HCT116 (cell line): ENCODE results near the gene PLA2G2F. TPM values are rescaled to one million over a fixed set of nuclear protein-coding genes. Genes with fewer than 3 reads are reported as not detected.

Source experiments
- ATAC-seq: fragments of 200-7000 bp; cut with Tn5 transposase; 2 replicates; pipeline ENCODE4 v1.9.1; 2020; ENCODE audit warnings: mild to moderate bottlenecking, moderate library complexity
- BruUV-seq: library from RNA; stranded (reverse); fragments of 400-500 nt; replicated peaks from 2 replicates; lab custom pipeline; 2021; lab: Mats Ljungman, UMichigan
- CTCF ChIA-PET: fragments of 300-600 bp; sonication (Branson Sonifier 250); formaldehyde crosslinking; loops from one replicate; lab custom pipeline; 2021; ENCODE audit warnings: antibody characterized with exemption; lab: Charles Lee
- POLR2A ChIA-PET: fragments of 300-600, 350-600 bp; sonication (Branson Sonifier 250); formaldehyde crosslinking; loops from one replicate; lab custom pipeline; 2021; ENCODE audit warnings: antibody characterized with exemption; lab: Charles Lee
- RAD21 ChIA-PET, 2 experiments: fragments of 300-600 bp; sonication (Branson Sonifier 250); formaldehyde crosslinking; loops; one replicate each; lab custom pipeline; 2023; ENCODE audit warnings: low total read pairs in 2 of 2; ENCODE audit not compliant: uncharacterized antibody in 2 of 2, unreplicated experiment in 2 of 2, low non-redundant PET in 1 of 2; lab: Charles Lee
- DNase-seq: peaks from one replicate; pipeline ENCODE4 v3.0.0-alpha.2; 2010; ENCODE audit warnings: low read depth, low spot score
- H2AFZ ChIP-seq: fragments of 200-600 bp; shearing (Covaris generic), sonication (generic); 2 replicates; pipeline ENCODE4 v1.6.1; 2017; ENCODE audit warnings: low read depth, mixed run types, mixed read lengths, antibody characterized with exemption, low read length; ENCODE audit not compliant: poor library complexity, severe bottlenecking
- H3K27ac ChIP-seq: 2 replicates; pipeline ENCODE4 v1.5.1; 2012; ENCODE audit warnings: low read depth, low read length
- H3K27me3 ChIP-seq: fragments of 200-600 bp; sonication (generic); 2 replicates; pipeline ENCODE4 v1.6.1; 2016; ENCODE audit warnings: mixed run types, low read length, mixed read lengths; ENCODE audit not compliant: insufficient read depth
- H3K36me3 ChIP-seq, 2 experiments: fragments of 200-500 bp in 1 of 2; fragments of 200-600 bp in 1 of 2; sonication (Bioruptor generic) in 1 of 2; sonication (generic) in 1 of 2; 2 replicates each; pipeline versions ENCODE4 v1.5.1 to v1.6.1; 2014 to 2016; ENCODE audit warnings: low read length in 2 of 2, inconsistent platforms in 1 of 2, mixed read lengths in 1 of 2, mixed run types in 1 of 2; ENCODE audit not compliant: insufficient read depth in 2 of 2, control insufficient read depth in 1 of 2
- H3K4me1 ChIP-seq, 2 experiments: fragments of 200-600 bp in 1 of 2; sonication (generic) in 1 of 2; 2 replicates each; pipeline versions ENCODE4 v1.5.1 to v1.6.1; 2012 to 2017; ENCODE audit warnings: low read length in 2 of 2, inconsistent platforms in 1 of 2, mild to moderate bottlenecking in 1 of 2, mixed read lengths in 1 of 2, mixed run types in 1 of 2, moderate library complexity in 1 of 2; ENCODE audit not compliant: insufficient read depth in 2 of 2, control insufficient read depth in 1 of 2
- H3K4me2 ChIP-seq: fragments of 200-600 bp; sonication (generic); 2 replicates; pipeline ENCODE4 v1.6.1; 2017; ENCODE audit warnings: mixed run types, low read length, mixed read lengths
- H3K4me3 ChIP-seq, 2 experiments: fragments of 200-600 bp in 1 of 2; sonication (generic) in 1 of 2; replicated peaks in 1 of 2; 2 replicates each; pipeline ENCODE4 v1.5.1; 2011 to 2016; ENCODE audit warnings: low read length in 2 of 2, control low read depth in 1 of 2, low read depth in 1 of 2, mild to moderate bottlenecking in 1 of 2, mixed read lengths in 1 of 2, mixed run types in 1 of 2
- H3K79me2 ChIP-seq: fragments of 200-600 bp; sonication (generic); 2 replicates; pipeline ENCODE4 v1.6.1; 2017; ENCODE audit warnings: mild to moderate bottlenecking, mixed run types, low read length, moderate library complexity, mixed read lengths; ENCODE audit not compliant: insufficient read depth
- H3K9ac ChIP-seq: fragments of 200-600 bp; sonication (generic); 2 replicates; pipeline ENCODE4 v1.6.1; 2016; ENCODE audit warnings: low read length, mixed read lengths
- H3K9me2 ChIP-seq: fragments of 200-600 bp; sonication (generic), shearing (Covaris generic); 2 replicates; pipeline ENCODE4 v1.6.1; 2017; ENCODE audit warnings: mixed run types, mild to moderate bottlenecking, moderate library complexity; ENCODE audit not compliant: insufficient read depth
- H3K9me3 ChIP-seq, 2 experiments: fragments of 200-500 bp in 1 of 2; fragments of 200-600 bp in 1 of 2; sonication (Bioruptor generic) in 1 of 2; sonication (generic) in 1 of 2; 2 replicates each; pipeline ENCODE4 v1.6.1; 2014 to 2017; ENCODE audit warnings: low read length in 2 of 2, mixed read lengths in 2 of 2, inconsistent platforms in 1 of 2, low read depth in 1 of 2, mild to moderate bottlenecking in 1 of 2, mixed run types in 1 of 2, moderate library complexity in 1 of 2; ENCODE audit not compliant: control insufficient read depth in 1 of 2, insufficient read depth in 1 of 2
- H4K20me1 ChIP-seq: fragments of 200-600 bp; sonication (generic), shearing (Covaris generic); 2 replicates; pipeline ENCODE4 v1.6.1; 2017; ENCODE audit warnings: mixed run types, mild to moderate bottlenecking, moderate library complexity; ENCODE audit not compliant: insufficient read depth
- ATF3 ChIP-seq: IDR thresholded peaks from 2 replicates; pipeline ENCODE4 v1.6.1; 2012
- CBX3 ChIP-seq: IDR thresholded peaks from 2 replicates; pipeline ENCODE4 v1.6.1; 2012; ENCODE audit warnings: low read depth
- CEBPB ChIP-seq: IDR thresholded peaks from 2 replicates; pipeline ENCODE4 v1.6.1; 2012; ENCODE audit warnings: low read depth
- EGR1 ChIP-seq: IDR thresholded peaks from 2 replicates; pipeline ENCODE4 v1.6.1; 2012; ENCODE audit warnings: low read depth
- EZH2phosphoT487 ChIP-seq: fragments of 200-600 bp; IDR thresholded peaks from 2 replicates; pipeline ENCODE4 v1.6.1; 2018; ENCODE audit warnings: antibody characterized with exemption, borderline replicate concordance
- JUND ChIP-seq: IDR thresholded peaks from 2 replicates; pipeline ENCODE4 v1.6.1; 2012
- POLR2A ChIP-seq: IDR thresholded peaks from 2 replicates; pipeline ENCODE4 v1.7.0; 2011; ENCODE audit warnings: borderline replicate concordance; ENCODE audit not compliant: insufficient read depth, insufficient read length; ENCODE audit errors: extremely low read depth
- POLR2AphosphoS5 ChIP-seq: IDR thresholded peaks from 2 replicates; pipeline ENCODE4 v1.6.1; 2011; ENCODE audit warnings: mild to moderate bottlenecking, low read depth, low read length, moderate library complexity
- SP1 ChIP-seq: IDR thresholded peaks from 2 replicates; pipeline ENCODE4 v1.6.1; 2012; ENCODE audit warnings: low read depth
- SRF ChIP-seq: IDR thresholded peaks from 2 replicates; pipeline ENCODE4 v1.6.1; 2012; ENCODE audit warnings: low read depth
- TCF7L2 ChIP-seq: IDR thresholded peaks from 2 replicates; pipeline ENCODE4 v1.7.0; 2011; ENCODE audit warnings: borderline replicate concordance, inconsistent platforms; ENCODE audit not compliant: insufficient read depth, insufficient read length; ENCODE audit errors: extremely low read depth
- ZBTB33 ChIP-seq: IDR thresholded peaks from 2 replicates; pipeline ENCODE4 v1.6.1; 2011; ENCODE audit warnings: mild to moderate bottlenecking, low read length, moderate library complexity; ENCODE audit not compliant: insufficient replicate concordance; ENCODE audit errors: extremely low read depth
- intact Hi-C: fragments of 100-400 bp; cut with micrococcal nuclease; formaldehyde crosslinking; loops from 2 replicates; pipeline ENCODE4 v1.10.0; 2022
- total RNA-seq: library from RNA; stranded (reverse); gene quantifications from one replicate; pipeline ENCODE4 v1.2.1, GENCODE V29; 2021; ENCODE audit not compliant: unreplicated experiment
- TF ChIP-seq, protein P1 (sequence below): IDR thresholded peaks from 2 replicates; pipeline ENCODE4 v1.6.1; 2012; ENCODE audit warnings: low read depth

The PLA2G2F gene
- total RNA-seq, 1 experiment from 2014 or later: 0.12 TPM

DNA sequence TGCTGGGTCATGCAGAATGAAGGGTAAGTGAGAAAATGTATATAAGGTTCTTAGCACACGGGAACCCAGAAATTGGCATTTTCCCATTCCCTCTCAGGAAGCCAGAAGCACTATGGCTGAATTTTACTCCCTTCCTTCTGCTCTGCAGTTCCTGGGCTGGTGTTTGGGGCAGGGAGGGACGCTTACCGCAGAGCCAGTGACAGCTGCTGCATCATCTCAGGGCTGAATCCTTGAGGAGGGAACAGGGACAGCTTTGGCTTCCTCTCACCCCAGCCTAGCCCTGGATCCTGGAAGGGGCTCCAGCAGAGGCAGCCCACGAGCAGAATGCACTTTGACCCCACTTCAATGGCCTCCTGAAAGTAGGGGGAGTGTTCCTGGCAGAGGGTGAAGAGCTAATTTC, 31.8 kb upstream of the PLA2G2F start (continued):
- TF ChIP-seq, protein P1, sequence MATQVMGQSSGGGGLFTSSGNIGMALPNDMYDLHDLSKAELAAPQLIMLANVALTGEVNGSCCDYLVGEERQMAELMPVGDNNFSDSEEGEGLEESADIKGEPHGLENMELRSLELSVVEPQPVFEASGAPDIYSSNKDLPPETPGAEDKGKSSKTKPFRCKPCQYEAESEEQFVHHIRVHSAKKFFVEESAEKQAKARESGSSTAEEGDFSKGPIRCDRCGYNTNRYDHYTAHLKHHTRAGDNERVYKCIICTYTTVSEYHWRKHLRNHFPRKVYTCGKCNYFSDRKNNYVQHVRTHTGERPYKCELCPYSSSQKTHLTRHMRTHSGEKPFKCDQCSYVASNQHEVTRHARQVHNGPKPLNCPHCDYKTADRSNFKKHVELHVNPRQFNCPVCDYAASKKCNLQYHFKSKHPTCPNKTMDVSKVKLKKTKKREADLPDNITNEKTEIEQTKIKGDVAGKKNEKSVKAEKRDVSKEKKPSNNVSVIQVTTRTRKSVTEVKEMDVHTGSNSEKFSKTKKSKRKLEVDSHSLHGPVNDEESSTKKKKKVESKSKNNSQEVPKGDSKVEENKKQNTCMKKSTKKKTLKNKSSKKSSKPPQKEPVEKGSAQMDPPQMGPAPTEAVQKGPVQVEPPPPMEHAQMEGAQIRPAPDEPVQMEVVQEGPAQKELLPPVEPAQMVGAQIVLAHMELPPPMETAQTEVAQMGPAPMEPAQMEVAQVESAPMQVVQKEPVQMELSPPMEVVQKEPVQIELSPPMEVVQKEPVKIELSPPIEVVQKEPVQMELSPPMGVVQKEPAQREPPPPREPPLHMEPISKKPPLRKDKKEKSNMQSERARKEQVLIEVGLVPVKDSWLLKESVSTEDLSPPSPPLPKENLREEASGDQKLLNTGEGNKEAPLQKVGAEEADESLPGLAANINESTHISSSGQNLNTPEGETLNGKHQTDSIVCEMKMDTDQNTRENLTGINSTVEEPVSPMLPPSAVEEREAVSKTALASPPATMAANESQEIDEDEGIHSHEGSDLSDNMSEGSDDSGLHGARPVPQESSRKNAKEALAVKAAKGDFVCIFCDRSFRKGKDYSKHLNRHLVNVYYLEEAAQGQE: no peak
- TF ChIP-seq EZH2phosphoT487: no peak
- TF ChIP-seq SP1: no peak
- TF ChIP-seq SRF: no peak
- no peak for TF ChIP-seq JUND
- no peak for TF ChIP-seq CEBPB
- no peak for TF ChIP-seq TCF7L2
- TF ChIP-seq CBX3: no peak

- no peaks in the 10 kb centered on the region for H4K20me1 ChIP-seq
- no peak for ATAC-seq
- TF ChIP-seq POLR2AphosphoS5 (no peak), EGR1 (no peak), ATF3 (no peak), ZBTB33 (no peak), POLR2A (no peak), TCF7L2 (no peak)
- H3K9me3 ChIP-seq: no peaks in the 10 kb centered on the region
- intact Hi-C loops: no loop called here
- no peak overlapping the region for H3K9ac ChIP-seq
- H3K4me2 ChIP-seq: no peak overlapping the region
- H3K36me3 ChIP-seq: no peaks in the 10 kb centered on the region
- peaks cover 0 to 28% of the 10 kb centered on the region in 2 experiments; a peak in 2 of 4 replicates for H3K4me1 ChIP-seq
- H3K9me2 ChIP-seq: no peaks in the 10 kb centered on the region
- no peak for DNase-seq
- ChIA-PET POLR2A (no interaction called here), RAD21 (no interaction called here), CTCF (no interaction called here)
- H3K4me3 ChIP-seq: no peak overlapping the region
- H3K79me2 ChIP-seq: no peaks in the 10 kb centered on the region
- no peak overlapping the region for H3K27ac ChIP-seq
- no TSS peak for BruUV-seq
- no peaks in the 10 kb centered on the region for H3K27me3 ChIP-seq
- no peak overlapping the region for H2AFZ ChIP-seq
Measured at GRCh38 chr1:20107796-20108195, 31.3 kb upstream of the PLA2G2F start.
